ENCODE data around the gene SLC18A3.

The SLC18A3 gene

DNA sequence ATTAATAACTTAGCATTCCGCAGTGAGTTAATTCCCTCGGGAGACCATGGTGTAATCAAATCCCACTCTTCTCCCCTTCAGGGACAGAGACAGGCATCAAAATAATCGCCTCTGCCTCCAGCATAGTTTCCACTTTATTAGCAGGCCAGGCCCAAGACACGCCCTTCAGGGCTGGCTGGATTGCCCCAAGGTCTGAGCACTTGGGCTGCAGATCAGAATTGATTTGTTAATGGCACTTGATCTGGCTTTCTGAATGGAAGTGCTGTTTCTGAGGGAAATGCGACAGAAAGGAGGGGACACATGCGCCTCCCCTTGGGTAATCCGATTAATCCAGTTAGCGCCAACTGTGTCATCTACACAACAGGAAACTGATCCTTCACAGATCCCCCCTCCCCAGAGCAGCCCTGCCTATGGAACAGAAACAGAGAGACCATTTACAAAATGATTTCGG lies 19.3 kb downstream of the SLC18A3 start:
- DNase-seq, result no peak

DNA sequence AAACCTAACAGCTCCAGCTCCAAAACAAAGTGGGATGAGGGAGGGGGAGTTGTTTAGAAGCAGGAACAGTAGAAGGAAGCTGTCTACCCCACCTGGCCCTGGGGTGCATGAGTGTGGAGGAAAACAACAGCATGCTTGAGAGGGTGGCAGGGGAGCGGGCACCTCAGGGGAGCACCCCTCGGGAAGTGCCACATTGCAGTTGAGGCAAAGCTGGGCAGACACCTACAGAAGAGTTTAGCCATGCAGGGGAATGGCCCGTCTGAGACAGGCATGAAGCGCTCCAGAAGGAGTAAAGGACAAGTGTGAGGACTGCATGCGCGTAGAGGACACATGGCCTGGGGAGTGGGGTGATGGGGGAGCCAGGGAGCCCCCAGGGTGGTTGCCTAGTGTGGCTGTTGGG lies 21.9 kb downstream of the SLC18A3 start:
- DNase-seq, result no peak

DNA sequence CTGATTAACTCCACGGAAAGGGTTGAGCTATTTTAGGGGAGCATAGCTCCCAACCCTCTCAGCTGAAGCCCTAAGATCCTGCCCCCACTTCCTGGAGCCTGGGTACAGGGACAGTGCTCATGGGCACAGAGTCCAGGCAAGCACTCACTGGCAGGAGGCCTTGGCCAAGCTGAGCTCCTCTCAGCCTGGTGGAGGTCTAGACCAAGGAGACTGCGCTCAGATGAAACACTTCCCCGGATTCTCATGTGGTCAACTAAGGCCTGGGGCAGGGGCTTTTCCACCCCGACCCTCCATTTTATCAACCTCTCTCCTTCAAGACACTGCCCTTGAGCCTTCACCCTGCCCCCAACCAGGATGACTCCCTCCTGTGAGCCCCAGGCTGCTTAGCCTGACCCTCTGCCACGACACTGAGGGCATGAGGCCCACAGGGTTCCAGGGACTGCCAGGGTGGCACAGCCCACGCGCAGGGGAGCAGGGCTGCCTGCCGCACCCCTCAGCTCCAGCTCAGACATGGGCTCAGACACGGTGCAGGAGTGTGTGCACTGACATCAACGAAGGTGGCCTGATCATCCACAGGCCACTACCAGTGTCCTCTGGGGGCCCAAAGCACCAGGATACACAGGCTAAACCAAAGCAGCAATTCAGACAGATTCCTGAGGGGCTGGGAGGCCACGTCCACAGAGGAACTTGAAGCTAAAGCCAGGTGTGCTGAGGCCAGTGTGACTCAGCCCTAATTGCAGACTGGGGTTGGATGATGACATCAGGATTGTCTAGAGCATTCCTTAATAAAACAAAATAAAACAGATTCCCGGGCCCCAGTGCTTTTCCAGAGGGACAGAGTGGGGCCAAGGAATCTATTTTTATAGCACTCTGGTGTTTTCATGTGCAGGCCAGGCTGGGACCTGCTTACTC lies 22.6 kb downstream of the SLC18A3 start:
- DNase-seq, result no peak

DNA sequence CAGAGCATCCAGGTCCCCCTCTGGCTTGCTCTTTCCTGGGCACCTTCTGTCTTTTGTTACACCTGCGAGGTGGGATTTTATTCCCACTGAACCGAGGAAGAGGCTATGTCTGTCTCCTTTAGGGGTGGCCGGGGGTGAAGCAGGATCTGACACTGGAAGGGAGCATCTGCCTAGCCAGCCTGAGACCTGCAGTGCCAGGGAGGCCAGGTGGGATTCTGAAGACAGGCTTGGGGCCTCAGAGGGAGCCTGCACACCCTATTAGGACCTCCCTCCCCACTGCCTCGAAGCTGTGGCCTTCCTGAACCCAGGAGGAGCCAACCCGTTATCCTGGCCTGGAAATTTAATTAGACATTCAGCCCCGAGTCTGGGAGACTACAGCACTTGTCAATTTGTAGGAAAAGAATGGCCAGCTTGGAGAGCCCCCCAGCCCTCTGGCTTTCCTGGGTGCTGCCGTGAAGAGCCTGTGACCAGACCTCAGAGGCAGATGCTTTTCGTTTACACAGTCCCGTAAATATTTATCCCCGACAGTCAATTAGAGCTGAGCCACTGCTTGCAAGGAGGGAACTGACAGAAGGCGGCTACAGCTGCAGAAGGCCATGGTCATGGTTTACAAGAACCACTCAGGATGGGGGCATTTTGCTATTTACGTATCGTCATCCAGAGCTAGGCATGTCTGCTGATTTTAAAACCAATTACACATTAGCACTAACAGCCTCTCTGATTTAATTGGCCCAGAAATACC lies 23.4 kb downstream of the SLC18A3 start:
- no peak for DNase-seq

DNA sequence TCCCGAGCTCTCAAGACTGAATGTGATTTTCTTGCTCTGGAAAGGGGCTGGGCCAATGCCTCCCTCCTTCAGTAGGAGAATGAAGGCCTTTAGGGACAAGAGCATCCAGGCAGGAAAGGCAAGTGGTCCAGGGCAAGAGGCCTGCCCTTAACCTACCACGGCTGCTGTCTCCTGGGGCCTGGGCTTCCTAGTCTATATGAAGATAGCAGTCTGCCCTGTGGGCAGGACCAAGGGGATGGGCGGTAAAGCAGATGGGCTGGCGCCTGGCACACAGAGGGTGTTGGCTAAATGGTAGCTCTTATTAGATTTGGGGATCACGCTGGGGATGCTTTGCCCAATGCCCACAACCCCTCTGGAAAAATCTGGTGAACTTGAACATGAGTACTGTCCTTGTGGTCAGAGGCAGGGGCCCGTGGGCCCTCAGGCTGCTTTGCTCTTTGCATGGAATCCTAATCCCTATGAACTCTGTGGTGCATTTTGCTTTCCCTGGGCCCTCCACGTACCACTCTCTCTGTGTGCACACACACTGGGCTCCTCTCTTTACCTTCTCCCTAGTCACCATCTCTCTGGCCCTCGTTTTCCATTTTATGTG lies 24.1 kb downstream of the SLC18A3 start:
- no peak for DNase-seq

DNA sequence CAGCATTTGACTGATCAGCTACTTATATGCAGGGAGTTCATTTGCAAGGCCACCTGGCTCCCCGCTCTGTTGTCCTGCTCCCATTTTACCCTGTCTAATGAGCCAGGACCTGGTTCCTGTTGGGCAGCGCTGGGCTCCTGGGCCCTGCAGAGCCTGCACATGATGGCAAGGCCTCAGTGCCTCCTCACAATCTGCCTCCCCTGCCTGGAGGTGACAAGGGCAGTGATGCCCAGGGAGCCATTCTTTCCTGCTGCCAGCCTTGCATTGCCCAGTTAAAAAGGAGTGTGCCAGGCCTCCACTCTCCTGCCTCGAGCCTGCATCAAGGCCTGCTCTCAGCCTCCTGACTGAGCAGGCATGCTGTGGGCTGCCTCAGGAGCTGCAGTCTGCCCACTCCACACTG lies 32.2 kb downstream of the SLC18A3 start:
- DNase-seq, result no peak

DNA sequence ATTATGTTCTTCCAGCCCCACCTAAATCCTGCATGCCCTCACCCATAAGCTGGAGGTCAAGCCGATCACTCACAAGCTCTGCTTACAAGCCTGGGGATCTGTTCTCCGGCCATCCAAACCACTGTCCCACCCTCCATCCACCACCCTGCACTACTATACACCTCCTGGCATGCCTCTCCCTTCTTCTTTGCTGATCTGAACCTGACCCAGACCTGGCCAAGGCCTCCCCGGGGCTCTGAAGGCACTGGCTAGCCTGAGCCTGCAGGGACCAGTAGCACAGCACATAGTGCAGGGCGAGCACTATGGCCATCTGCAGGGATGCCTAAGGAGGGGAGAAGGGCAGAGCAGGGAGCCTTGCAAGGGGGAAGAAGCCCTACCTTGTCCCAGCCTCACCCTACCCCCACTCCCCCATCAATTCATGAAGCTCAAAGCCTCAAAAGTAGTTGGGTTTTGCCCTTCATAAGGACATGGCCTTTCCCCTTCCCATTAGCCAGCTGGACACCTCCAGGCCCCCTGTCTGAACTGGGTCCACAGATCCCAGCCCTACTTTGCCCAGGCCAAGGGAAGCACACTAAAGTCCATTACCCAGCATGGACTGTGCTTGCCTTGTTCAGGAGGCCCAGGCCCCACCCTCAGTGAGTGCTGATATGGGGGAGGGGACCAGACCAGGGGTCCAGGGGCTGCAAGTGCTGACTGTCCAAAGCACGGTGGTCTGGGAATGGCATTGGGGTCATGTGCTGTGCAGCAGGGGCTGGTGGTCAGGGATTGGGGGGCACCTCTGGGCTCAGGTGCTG lies 33.3 kb downstream of the SLC18A3 start:
- DNase-seq, result no peak

DNA sequence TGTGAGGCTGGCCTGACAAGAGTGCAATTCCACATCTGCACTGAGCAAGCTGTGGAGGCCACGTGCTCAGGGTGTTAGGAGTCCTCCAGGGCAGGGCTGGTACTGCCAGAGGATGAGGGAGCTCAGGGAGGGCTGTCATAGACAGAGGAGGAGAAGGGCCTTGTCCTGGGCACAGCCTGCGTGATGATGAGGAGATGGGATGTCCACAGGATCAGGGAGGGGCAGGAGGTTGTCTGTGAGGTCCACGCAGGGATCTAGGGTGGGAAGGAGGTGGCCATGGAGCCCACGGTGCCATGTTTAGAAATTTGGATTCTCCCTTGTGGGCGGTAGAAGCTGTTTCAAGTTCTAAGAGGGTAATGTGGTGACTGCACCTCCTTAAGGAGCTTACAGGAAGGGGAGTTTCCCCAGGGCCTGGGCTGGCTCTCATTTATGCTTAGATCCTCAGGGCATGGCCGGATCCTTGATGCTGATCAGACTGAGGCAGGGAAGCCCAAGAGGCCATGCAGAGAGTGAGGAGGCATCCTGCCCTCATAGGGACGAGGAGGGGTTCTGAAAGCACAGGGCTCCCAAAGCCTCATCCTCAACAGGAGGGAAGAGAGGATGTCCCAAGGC lies 34.0 kb downstream of the SLC18A3 start:
- DNase-seq, result no peak

DNA sequence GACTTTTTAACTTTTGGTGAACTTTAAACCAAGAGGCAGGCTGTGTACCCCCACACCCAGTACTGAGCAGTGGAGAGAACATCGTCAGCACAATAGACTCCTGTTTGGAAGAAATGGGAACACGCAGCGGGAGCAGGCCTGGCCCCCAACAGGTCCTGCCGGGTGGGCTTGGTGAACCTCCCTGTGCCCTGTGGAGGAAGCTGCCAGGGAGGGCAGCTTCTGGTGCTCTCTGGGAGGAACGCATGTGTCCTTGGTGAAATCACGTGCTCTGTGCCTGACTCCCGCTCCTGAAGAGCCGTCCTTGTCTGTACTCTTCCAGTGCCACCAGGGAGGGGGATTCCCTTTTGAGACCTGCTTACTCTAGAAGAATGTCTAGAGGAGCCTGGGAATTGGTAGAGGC lies 35.3 kb downstream of the SLC18A3 start:
- DNase-seq, result no peak

DNA sequence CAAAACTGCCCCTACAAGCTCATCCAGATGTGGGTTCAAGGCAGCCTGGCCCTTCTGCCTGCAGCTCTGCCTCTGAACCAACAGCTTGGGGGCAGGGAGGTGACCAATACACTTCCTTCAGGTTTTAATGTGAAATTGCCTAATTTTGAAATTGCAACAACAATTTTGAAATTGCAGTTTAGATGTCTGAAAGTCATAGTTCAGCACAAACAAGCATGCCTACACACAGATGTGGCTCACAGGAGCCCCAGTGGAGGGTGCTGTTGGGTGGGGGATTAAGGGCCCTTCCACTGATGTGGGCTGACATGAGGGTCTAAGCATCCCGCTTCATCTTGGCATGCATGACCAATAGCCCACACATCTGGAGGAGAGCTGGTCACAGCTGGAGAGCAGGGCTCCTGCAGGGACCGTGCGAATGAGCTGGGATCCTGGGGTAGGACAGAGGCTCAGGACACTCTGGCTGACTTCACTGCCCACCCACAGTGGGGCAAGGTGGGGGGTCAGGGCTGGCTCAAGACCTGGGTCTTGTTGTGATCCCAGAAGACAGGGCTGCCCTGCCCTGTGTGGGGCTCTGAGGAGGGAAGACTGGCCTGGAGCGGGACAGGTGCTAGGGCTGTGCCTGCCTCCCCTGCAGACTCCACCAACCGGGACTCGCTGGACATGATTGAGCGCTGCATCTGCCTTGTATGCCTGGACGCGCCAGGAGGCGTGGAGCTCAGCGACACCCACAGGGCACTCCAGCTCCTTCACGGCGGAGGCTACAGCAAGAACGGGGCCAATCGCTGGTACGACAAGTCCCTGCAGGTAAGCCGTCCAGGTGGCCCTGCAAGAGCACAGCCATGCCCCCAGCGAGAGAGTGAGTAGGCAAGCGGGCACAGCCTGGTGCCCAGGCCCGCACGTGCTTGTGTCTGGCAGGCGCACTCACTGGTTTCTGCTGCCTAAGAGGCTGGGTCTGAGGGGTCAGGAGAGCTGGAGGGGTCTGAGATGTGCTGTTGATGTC lies 36.1 kb downstream of the SLC18A3 start:
- DNase-seq, result no peak

DNA sequence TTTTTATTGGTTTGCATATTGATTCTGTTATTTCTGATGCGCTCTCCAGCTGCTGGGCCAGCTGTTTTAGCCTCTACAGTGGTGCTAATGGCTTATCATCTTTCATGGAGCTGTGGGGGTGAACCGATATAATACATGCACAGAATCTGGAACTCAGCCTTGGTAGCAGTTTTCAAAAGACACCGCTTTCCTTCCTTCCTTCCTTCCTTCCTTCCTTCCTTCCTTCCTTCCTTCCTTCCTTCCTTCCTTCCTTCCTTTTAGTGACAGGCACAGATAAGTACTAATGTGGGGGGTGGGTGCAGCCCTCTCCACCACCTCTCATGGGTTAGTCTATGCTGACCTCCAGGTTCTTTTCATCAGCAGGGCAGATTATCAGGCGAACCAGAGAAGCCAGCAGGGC lies 37.4 kb downstream of the SLC18A3 start:
- DNase-seq, result no peak

DNA sequence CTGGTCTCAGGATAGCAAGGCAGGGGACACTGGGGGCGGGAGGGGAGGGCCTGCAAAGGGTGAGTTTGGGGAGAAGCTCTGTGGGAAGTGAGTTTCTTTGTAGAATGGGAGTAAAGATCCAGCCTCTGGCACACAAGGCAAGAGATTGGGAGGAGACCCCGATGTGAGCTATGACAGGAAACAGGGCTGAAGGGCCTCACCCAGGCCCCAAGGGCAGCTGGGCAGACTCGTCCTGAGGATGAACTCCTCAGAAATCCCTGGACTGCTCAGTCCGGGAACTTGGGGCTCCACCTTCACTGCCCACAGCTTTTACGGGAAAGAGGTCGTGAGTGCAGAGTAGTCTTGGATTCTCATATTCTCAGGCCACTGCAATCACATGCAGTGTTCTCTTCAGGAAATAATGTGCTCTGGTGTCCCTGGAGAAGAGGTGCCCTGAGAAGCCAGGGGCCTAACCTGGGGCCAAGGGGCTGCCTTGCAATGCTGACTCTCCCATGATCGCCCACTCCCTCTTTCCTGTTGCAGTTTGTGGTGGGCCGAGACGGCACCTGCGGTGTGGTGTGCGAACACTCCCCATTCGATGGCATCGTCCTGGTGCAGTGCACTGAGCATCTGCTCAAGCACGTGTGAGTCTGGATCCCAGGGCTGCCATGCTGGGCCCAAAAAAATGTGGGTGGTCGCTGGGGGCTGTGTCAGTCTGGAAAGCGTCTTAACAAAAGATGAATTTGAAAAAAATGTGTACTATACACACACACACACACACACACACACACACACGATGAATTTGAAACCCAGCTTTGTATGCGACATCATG lies 38.1 kb downstream of the SLC18A3 start:
- DNase-seq, result no peak

DNA sequence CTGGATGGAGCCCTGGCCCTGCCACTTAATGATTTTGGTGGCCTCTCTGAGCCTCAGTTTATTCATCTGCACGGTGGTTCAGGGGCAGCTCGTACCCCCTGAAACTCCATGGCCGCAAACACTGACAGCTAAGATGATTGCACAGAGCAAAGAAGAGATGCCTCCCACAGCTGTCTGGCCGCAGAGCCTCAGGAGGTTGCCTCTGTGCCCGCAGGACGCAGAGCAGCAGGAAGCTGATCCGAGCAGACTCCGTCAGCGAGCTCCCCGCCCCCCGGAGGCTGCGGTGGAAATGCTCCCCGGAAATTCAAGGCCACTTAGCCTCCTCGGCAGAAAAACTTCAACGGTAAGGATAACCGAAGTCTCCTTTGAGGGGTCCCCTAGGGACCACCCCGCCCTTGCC lies 39.2 kb downstream of the SLC18A3 start:
- no peak for DNase-seq

DNA sequence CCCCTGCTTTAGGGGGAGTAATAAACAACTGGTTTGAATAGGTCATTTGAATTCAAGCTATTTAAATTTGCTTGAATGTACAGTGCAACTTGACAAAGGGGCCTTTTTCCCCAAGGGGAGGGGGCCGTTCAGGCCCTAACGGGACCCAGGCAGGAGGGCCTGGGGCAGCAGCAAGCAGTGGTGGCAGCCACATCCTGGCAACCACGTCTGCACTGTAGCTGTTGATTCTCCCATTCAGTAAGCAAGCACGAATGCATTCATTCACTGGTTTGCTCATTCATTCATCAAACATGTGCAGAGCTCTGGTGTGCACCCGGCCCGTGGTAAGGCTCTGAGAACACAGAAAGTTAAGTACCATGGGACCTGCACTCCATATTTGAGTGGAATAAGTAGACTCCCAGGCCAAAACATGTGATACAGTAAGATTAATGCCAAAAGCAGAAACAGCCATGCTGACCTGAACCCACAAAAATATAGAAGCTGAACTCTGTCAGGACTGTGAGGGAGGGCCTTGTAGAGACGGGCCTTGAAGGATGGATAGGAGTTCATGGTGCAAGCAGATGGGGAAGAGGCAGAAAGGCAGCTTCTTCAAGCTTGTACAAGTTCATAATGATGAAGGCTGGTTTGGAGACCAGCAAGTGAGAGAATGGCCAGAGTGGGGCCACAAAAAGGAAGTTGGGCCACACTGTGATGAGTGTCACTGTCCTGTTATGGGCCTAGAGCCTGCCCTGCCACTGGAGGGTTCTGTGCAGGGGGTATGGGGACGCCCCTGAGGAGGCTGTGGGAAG lies 40.0 kb downstream of the SLC18A3 start:
- DNase-seq, result no peak

DNA sequence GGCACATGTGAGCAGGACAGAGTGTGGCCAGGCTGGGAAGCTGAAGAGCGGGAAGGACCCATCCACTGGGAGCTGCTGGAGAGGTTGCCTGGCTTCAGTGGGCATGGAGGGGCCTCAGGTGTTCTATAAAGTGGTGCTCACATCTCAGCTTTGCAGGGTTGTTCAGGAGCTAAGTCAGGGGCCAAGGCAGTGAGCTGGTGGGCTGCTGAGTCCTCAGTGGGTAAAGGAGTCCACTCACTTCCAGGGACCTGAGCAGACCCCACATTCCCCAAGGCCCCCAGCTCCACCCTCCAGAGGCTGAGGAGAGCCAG lies 40.6 kb downstream of the SLC18A3 start:
- no peak for DNase-seq

DNA sequence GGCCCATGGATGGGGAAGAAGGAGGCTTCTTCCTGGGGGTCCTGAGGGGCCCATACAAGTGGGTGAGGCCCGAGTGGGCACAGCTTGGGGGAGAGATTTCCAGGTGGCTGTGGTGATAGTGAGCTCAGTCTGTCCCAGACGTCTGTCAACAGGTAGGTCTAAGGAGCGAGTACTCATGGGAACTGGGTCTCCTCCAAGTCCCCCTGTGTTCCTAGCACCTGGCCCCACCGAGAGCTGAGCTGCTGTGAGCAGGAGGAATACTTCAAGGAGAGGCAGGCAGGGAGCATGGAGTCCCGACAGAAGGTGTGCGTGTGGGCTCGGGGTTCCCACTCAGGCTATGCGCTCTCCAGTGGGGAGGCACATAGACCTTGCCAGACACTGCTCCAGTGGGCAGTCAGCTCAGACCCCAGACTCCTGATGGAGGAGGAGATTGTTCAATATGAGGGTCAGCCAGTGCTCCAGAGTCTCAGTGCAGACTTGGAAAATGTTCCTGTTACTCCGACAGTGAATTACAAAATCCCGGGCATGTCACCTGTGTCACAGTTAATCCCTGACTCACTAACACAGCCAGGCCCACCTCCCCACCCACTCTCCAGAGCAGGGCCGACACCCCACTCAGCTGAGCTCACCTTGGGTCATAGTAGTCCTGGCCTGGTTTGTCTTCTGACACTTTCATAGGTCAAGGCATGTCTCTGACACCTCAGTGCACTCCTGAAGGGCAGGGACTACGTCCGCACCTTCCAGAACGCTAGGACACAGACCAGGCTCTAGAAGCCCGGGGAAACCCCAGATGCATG lies 41.1 kb downstream of the SLC18A3 start:
- DNase-seq, result no peak

DNA sequence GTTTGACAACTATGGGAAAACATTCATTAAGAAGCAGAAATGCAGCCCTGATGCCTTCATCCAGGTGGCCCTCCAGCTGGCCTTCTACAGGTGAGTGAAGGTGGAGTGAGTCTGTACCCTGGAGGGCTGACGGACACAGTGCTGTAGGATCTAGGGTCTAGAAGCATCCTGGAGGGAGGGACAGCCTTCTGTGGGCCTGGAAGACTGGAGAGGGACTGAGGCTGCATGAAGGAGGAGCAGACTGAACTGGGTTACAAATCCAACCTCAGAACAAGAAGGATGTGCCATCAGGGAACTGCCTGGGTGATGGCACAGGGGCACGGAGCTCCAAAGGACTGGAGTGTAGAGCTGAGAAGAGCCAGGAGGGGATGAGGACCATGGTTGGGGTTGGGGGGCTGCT lies 41.8 kb downstream of the SLC18A3 start:
- no peak for DNase-seq

DNA sequence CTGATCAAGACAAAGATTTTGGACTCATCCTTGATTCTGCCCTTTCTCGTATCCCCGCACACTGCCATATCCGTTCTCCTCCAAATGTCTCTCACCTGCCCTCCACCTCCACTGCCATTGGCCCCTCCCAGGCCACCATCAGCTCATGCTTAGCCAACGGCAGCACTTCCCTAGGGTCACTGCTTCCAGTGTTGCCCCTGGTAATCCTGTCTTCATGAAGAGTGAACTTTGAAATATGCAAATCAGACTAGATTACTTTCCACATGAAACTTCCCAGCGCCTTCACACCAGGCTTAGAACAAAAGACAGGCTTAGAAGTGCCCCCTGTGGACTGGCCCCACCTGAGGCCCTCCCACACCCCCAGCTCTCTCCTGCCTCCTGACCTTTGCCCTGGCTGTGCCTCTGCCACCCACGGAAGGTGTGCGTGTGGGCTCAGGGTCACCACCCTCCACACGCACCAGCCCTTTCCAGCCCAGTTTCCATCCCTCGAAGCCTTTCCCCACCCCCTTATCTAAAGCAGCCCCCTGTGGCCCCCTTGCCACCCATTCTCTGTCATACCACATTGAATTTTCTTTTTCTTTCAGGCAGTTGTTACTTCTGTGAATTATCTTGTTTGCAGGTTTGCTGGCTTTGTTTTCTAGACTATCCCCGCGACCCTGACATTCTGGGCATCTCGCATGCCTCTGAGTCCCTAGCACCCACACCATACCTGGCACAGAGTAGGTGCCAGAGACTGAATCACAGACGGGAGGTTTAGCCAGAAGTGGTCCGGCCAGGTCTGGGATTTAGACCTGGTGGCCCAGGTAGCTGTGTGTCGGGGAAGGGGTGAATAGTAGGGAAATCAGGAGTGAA lies 42.5 kb downstream of the SLC18A3 start:
- DNase-seq, result no peak

All from CD4-positive, alpha-beta T cell treated with Interleukin-21 for 1 hour (primary cell).